Measurements from ENCODE around the gene MFSD6.
A peak's percentile ranks its signal among the peaks of the same experiment; 100 is the strongest.

Gene MFSD6

DNA sequence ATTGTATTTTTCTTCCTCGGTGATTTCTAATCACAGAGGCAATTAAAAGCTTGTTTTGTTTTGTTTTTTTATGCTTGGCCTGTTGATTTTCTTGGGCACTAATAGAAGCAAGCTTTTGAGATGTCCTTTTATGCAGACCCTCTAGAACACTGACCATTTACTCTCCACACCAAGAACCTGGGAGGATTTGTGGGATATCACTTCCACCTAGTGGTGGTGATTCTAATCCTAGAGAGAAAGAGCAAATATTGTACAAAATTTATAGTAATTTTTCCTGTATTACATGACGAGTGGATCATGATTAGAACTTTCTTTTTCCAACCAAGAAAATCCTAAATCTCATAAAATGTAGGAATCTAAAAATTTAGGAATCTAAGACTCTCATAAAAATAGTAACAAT is 102.9 kb downstream of the MFSD6 start:
- H3K4me3 ChIP-seq (ENCODE audit: low read depth, low read length), result no peak overlapping the region
- no peak for DNase-seq (ENCODE audit: low read depth, low spot score)
- POLR2A ChIA-PET, result no interaction called here
- CTCF ChIA-PET, result interaction anchor here (0.7 to 2.6 kb wide), 13 partner anchors 9 to 487 kb away, joined by 3 to 16 read pairs (median 5); partner anchors contain the start of gene HIBCH
- TF ChIP-seq, protein P1, sequence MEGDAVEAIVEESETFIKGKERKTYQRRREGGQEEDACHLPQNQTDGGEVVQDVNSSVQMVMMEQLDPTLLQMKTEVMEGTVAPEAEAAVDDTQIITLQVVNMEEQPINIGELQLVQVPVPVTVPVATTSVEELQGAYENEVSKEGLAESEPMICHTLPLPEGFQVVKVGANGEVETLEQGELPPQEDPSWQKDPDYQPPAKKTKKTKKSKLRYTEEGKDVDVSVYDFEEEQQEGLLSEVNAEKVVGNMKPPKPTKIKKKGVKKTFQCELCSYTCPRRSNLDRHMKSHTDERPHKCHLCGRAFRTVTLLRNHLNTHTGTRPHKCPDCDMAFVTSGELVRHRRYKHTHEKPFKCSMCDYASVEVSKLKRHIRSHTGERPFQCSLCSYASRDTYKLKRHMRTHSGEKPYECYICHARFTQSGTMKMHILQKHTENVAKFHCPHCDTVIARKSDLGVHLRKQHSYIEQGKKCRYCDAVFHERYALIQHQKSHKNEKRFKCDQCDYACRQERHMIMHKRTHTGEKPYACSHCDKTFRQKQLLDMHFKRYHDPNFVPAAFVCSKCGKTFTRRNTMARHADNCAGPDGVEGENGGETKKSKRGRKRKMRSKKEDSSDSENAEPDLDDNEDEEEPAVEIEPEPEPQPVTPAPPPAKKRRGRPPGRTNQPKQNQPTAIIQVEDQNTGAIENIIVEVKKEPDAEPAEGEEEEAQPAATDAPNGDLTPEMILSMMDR (IDR thresholded peaks at IDR 0.05; ENCODE audit: insufficient read depth, low read length, missing control alignments), result peak; percentile 26

DNA sequence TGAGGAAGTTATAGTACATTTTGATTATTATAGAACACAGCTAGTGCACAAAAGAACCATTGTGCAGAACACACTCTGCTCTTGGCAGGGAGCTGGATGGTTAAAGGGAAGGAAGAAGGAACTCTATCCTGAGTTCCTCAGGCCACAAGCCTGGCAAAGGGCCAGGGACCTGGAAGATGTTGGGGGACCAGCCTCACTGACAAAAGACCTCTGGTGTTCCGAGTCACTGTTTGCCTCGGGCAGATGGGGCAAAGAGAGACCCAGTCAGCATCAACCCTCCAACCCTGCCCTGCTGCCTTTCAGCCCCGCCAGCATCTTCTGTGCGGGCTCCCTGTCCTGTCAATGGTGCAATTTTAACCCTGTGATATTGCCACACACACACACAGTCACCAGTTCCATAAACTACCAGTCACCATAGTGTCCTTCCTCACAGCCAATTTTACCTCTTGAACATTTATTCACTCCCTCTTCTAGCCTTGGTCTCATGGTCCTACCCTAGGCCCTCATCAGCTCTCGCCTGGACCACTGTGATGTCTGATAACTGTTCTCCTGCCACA is 104.5 kb downstream of the MFSD6 start:
- CTCF ChIA-PET, result interaction anchor here (0.7 to 2.5 kb wide), 5 partner anchors 10 to 424 kb away, joined by 3 to 16 read pairs (median 4); no protein-coding TSS in a partner anchor
- TF ChIP-seq, protein P1 (IDR thresholded peaks at IDR 0.05; ENCODE audit: insufficient read depth, low read length, missing control alignments), result no peak
- POLR2A ChIA-PET, result interaction anchor here (0.6 kb wide), 1 partner anchor 579 kb away, joined by 3 read pairs; no protein-coding TSS in a partner anchor

DNA sequence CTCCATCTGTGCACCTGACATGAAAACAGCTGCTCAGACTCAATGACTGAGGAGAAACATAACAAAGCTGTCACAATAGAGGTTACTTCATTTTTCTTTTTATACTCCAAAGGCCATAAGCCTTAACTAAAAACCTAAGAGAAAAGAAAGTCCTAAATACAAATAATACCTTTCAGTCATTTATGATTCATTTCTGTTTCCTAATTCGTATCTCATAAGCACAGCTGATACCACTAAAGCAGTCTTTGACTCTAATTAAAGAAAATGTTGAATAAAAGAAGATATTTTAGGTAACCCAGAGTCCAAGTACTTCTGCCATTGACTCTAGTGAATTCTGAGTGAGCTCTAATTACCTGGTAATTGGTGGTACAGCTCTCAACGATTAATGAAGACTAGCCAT is 105.7 kb downstream of the MFSD6 start:
- no peak for DNase-seq (ENCODE audit: low read depth, low spot score)
- no peak overlapping the region for H3K4me3 ChIP-seq (ENCODE audit: low read depth, low read length)
- TF ChIP-seq, protein P1 (IDR thresholded peaks at IDR 0.05; ENCODE audit: insufficient read depth, low read length, missing control alignments), result no peak
- ChIA-PET CTCF (interaction anchor here (1.1 to 1.7 kb wide), 3 partner anchors 131 to 425 kb away, joined by 3 to 6 read pairs (median 4); partner anchors contain the start of gene HIBCH), POLR2A (no interaction called here)

More for the DNA sequence above, 104.5 kb downstream of the MFSD6 start:
- H3K4me3 ChIP-seq (ENCODE audit: low read depth, low read length), result no peak overlapping the region
- no peak for DNase-seq (ENCODE audit: low read depth, low spot score)

DNA sequence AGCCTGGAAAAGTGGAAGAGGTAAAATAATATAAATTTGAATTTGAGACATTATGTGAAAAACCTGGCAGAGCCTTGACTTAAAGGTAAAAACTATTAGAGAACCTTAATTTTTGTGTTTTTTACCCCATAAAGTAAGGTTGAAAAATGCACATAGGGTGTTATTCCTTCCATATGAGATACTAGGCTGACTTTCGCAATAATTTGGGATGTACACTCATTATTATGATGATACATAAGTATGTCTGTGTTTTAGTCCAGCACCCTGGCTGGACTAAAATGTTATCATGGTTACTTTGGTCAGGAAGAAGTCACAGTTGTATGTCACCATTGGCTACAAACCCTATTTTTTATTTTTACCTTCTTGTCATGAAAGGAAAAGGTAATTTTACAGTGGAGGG is 106.5 kb downstream of the MFSD6 start:
- CTCF ChIA-PET, result interaction anchor here (1.1 to 1.7 kb wide), 3 partner anchors 132 to 426 kb away, joined by 3 to 6 read pairs (median 4); partner anchors contain the start of gene HIBCH

DNA sequence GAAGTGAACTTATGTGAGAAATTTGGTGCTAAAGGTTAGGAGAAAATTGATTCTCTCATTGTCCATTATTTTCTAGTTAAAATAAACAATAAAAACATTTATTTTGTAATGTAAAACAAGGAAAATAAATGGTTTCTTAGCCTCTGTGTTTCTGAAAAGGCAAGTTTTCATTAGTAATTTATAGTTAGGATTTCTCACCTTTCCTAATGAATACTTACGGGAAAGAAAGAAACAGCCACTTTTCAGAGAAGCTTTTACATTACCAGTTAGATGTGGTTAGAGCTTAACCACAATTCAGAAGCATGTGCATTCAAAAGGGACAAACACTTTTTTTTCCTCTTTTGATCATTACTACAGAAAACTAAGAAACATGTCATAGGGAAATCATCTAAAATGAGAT is 107.5 kb downstream of the MFSD6 start:
- no peak for DNase-seq (ENCODE audit: low read depth, low spot score)
- ChIA-PET POLR2A (no interaction called here), CTCF (interaction anchor here (1.7 kb wide), 1 partner anchor 427 kb away, joined by 6 read pairs; no protein-coding TSS in a partner anchor)
- TF ChIP-seq, protein P1 (IDR thresholded peaks at IDR 0.05; ENCODE audit: insufficient read depth, low read length, missing control alignments), result no peak
- H3K4me3 ChIP-seq (ENCODE audit: low read depth, low read length), result no peak overlapping the region

More for the DNA sequence above, 106.5 kb downstream of the MFSD6 start:
- TF ChIP-seq, protein P1 (IDR thresholded peaks at IDR 0.05; ENCODE audit: insufficient read depth, low read length, missing control alignments), result no peak
- H3K4me3 ChIP-seq (ENCODE audit: low read depth, low read length), result no peak overlapping the region
- POLR2A ChIA-PET, result no interaction called here
- no peak for DNase-seq (ENCODE audit: low read depth, low spot score)

DNA sequence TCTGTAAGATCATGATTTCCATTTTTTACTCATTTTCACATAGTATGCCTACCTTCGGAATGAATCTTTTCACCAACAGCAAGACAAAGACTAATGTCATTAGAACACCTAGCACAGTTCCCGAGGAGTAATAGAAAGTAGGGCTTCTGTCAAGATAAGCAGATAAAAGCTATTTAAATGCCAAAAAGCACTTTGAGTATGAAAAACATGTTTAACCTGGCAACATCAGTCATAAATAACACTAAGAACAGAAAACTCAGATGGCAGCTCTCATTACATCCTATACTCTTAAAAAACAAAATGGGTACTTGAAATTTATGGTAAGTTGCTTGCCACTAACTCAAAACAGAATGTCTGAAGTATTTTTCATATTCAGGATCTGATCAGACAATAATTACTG is 109.3 kb downstream of the MFSD6 start:
- TF ChIP-seq, protein P1 (IDR thresholded peaks at IDR 0.05; ENCODE audit: insufficient read depth, low read length, missing control alignments), result no peak
- POLR2A ChIA-PET, result no interaction called here
- H3K4me3 ChIP-seq (ENCODE audit: low read depth, low read length), result no peak overlapping the region
- DNase-seq (ENCODE audit: low read depth, low spot score), result no peak
- CTCF ChIA-PET, result interaction anchor here (1.2 to 1.5 kb wide), 3 partner anchors 9 to 428 kb away, joined by 3 to 4 read pairs (median 4); no protein-coding TSS in a partner anchor

Measured in AG04449 (cell line).